Measurements from ENCODE around the gene TGFBR2. TPM values are rescaled to one million over a fixed set of nuclear protein-coding genes. Genes with fewer than 3 reads are reported as not detected.

The TGFBR2 gene
- total RNA-seq, 1 donor from 2014 or later: 329 TPM

- Histone ChIP-seq H3K4me3 (no peak overlapping the region), H3K36me3 (peaks cover 80% of the 10 kb centered on the region)
- peak; percentile 20 for ATAC-seq
These were observed 82.6 kb downstream of the TGFBR2 start for GRCh38 chr3:30688776-30689641.

GRCh38 chr3:30690199-30690598, 83.8 kb downstream of the TGFBR2 start:
- ATAC-seq: no peak
- peaks cover 90% of the 10 kb centered on the region for H3K36me3 ChIP-seq
- no peaks in the 10 kb centered on the region for H3K9me3 ChIP-seq
- no peak overlapping the region for H3K4me3 ChIP-seq
- no peak overlapping the region for H3K27ac ChIP-seq
- intact Hi-C loops (cut with DNase I): loop anchor here (10.0 kb wide), 1 partner anchor 575 kb away; no protein-coding TSS in a partner anchor
- DNase-seq: no peak
- H3K27me3 ChIP-seq: no peaks in the 10 kb centered on the region
- H3K4me1 ChIP-seq: peaks cover 73% of the 10 kb centered on the region
- TF ChIP-seq CTCF (IDR thresholded peaks at IDR 0.05): no peak

More at GRCh38 chr3:30688776-30689641, 82.6 kb downstream of the TGFBR2 start:
- DNase-seq: no peak
- H3K4me1 ChIP-seq: peaks cover 85% of the 10 kb centered on the region
- H3K27ac ChIP-seq: peak overlapping the region; percentile 37
- TF ChIP-seq CTCF (IDR thresholded peaks at IDR 0.05): no peak
- intact Hi-C loops (cut with DNase I): no loop called here
- no peaks in the 10 kb centered on the region for H3K27me3 ChIP-seq
- H3K9me3 ChIP-seq: no peaks in the 10 kb centered on the region

GRCh38 chr3:30691249-30691880, 85.0 kb downstream of the TGFBR2 start:
- DNase-seq (no peak), ATAC-seq (peak; percentile 25)
- Histone ChIP-seq H3K27ac (peak overlapping the region; percentile 47), H3K27me3 (no peaks in the 10 kb centered on the region), H3K4me1 (peaks cover 63% of the 10 kb centered on the region), H3K36me3 (peaks cover 93% of the 10 kb centered on the region), H3K9me3 (no peaks in the 10 kb centered on the region), H3K4me3 (no peak overlapping the region)
- no peak for TF ChIP-seq CTCF (IDR thresholded peaks at IDR 0.05)
- intact Hi-C loops (cut with DNase I): loop anchor here (10.0 kb wide), 1 partner anchor 577 kb away; no protein-coding TSS in a partner anchor

GRCh38 chr3:30691944-30692343, 85.5 kb downstream of the TGFBR2 start:
- H3K4me1 ChIP-seq: peaks cover 62% of the 10 kb centered on the region
- intact Hi-C loops (cut with DNase I): loop anchor here (10.0 kb wide), 1 partner anchor 577 kb away; no protein-coding TSS in a partner anchor

More at GRCh38 chr3:30691944-30692343, 85.5 kb downstream of the TGFBR2 start:
- Histone ChIP-seq H3K36me3 (peaks cover 98% of the 10 kb centered on the region), H3K4me3 (no peak overlapping the region), H3K27ac (peak overlapping the region; percentile 4), H3K27me3 (no peaks in the 10 kb centered on the region), H3K9me3 (no peaks in the 10 kb centered on the region)
- TF ChIP-seq CTCF (IDR thresholded peaks at IDR 0.05): no peak
- no peak for DNase-seq
- ATAC-seq: no peak

All from upper lobe of right lung (tissue), 1 donor.